Nephron progenitor cell (in vitro differentiated cells): ENCODE results near the gene EXOC7.

Experiments used
- DNase-seq: peaks from one replicate; pipeline ENCODE4 v3.0.0; 2021
- H3K27ac Mint-ChIP-seq: 2 replicates; pipeline ENCODE4 v1.8.0; 2021; ENCODE audit warnings: mild to moderate bottlenecking, moderate library complexity, mixed read lengths
- H3K27me3 Mint-ChIP-seq: 2 replicates; pipeline ENCODE4 v1.8.0; 2021; ENCODE audit warnings: mild to moderate bottlenecking, low read depth, mixed read lengths; ENCODE audit not compliant: poor library complexity
- H3K36me3 Mint-ChIP-seq: 2 replicates; pipeline ENCODE4 v1.8.0; 2021; ENCODE audit warnings: low read depth, mixed read lengths
- H3K4me1 Mint-ChIP-seq: 2 replicates; pipeline ENCODE4 v1.8.0; 2021; ENCODE audit warnings: mixed read lengths
- H3K4me3 Mint-ChIP-seq: 2 replicates; pipeline ENCODE4 v1.8.0; 2021; ENCODE audit warnings: mild to moderate bottlenecking, moderate library complexity, mixed read lengths
- H3K9me3 Mint-ChIP-seq: 2 replicates; pipeline ENCODE4 v1.8.0; 2021; ENCODE audit warnings: mild to moderate bottlenecking, moderate library complexity, mixed read lengths
- TF ChIP-seq, protein P1 (sequence below): fragments of 200-600 bp; sonication (generic); IDR thresholded peaks from 2 replicates; pipeline ENCODE4 v1.5.0; 2021; ENCODE audit warnings: antibody characterized with exemption

EXOC7 gene

DNA sequence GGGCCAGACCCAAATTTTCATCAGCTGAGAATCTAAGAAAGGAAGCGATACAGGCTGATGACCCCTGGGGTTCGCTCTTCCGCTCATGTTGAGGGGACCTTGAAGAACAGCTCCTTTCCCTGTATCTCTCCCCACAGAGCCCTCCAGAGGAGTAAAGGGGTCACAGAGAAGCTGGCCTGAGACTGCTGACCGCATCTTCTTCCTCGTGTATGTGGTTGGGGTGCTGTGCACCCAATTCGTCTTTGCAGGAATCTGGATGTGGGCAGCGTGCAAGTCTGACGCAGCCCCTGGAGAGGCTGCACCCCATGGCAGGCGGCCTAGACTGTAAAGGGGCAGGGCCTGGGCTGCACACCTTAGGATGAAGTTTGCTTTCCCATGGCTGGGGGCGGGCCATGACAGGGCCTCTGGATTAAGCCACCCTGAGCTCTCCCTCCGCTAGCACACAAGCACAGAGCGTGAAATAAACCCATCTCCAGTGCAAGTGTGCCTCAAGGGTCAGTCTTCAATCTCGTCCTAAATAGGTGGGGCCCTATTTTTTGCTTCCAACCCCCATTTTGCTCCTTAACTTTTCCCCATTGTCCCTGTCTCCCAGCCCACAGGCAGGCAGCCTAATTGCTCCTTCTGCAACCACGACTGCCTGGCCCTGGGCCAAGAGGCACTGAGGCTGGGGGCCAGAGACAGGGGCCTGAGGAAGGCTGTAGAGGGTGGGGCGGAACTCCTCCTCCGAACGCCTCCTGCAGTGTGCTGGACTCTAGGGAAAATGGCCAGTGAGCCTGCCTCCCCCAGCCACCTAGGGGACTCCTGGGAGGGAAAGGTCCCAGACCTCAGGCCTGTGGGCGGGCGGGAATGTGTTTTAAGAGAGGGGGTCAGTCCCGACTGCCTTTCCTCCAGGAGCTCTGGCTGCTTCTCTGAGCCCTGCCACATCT, 21.0 kb downstream of the EXOC7 start:
- DNase-seq = no peak
- Mint-ChIP-seq H3K4me3 (no peak overlapping the region), H3K27me3 (peaks cover 32% of the 10 kb centered on the region), H3K36me3 (peaks cover 11% of the 10 kb centered on the region), H3K9me3 (no peaks in the 10 kb centered on the region), H3K4me1 (peaks cover 46% of the 10 kb centered on the region), H3K27ac (peak overlapping the region; percentile 75)
- TF ChIP-seq, protein P1, sequence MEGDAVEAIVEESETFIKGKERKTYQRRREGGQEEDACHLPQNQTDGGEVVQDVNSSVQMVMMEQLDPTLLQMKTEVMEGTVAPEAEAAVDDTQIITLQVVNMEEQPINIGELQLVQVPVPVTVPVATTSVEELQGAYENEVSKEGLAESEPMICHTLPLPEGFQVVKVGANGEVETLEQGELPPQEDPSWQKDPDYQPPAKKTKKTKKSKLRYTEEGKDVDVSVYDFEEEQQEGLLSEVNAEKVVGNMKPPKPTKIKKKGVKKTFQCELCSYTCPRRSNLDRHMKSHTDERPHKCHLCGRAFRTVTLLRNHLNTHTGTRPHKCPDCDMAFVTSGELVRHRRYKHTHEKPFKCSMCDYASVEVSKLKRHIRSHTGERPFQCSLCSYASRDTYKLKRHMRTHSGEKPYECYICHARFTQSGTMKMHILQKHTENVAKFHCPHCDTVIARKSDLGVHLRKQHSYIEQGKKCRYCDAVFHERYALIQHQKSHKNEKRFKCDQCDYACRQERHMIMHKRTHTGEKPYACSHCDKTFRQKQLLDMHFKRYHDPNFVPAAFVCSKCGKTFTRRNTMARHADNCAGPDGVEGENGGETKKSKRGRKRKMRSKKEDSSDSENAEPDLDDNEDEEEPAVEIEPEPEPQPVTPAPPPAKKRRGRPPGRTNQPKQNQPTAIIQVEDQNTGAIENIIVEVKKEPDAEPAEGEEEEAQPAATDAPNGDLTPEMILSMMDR = no peak

DNA sequence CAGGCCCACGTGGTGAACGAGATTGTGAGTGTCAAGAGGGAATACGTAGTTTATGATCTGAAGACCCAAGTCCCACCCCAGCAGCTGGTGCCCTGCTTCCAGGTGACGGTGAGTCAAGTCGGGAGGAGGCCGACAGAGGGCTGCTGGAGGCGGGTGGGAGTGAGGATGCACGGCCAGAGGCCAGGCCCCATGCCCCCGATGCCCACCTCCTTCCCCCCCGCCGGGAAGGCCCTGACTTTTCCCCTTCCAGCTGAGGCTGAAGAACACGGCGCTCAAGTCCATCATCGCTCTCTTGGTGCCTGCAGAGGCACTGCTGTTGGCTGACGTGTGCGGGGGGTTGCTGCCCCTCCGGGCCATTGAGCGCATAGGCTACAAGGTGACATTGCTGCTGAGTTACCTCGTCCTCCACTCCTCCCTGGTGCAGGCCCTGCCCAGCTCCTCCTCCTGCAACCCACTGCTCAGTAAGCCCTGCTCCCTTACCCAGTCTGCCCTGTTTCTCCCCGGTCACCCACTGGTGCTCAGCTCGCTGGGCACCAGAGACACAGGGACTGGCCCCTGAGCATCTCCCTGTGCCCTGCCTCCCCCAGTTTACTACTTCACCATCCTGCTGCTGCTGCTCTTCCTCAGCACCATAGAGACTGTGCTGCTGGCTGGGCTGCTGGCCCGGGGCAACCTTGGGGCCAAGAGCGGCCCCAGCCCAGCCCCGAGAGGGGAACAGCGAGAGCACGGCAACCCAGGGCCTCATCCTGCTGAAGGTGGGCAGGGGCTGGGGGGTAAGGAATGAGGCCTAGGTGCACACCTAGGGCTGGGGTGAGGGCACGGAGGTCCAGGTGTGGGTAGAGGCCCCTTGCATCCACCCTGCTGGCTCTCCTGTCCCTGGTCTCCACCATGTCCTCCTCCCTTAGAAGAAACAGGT, 22.0 kb downstream of the EXOC7 start:
- Mint-ChIP-seq H3K27ac (peak overlapping the region; percentile 77), H3K9me3 (no peaks in the 10 kb centered on the region), H3K36me3 (peaks cover 11% of the 10 kb centered on the region), H3K27me3 (peaks cover 42% of the 10 kb centered on the region), H3K4me1 (peaks cover 57% of the 10 kb centered on the region), H3K4me3 (no peak overlapping the region)
- no peak for DNase-seq
- TF ChIP-seq, protein P1 = no peak

- peak overlapping the region; percentile 54 for H3K4me3 Mint-ChIP-seq
- peaks cover 50% of the 10 kb centered on the region for H3K27me3 Mint-ChIP-seq
- no peak overlapping the region for H3K27ac Mint-ChIP-seq
- TF ChIP-seq, protein P1 = no peak
- peaks cover 11% of the 10 kb centered on the region for H3K36me3 Mint-ChIP-seq
- no peaks in the 10 kb centered on the region for H3K9me3 Mint-ChIP-seq
- peaks cover 62% of the 10 kb centered on the region for H3K4me1 Mint-ChIP-seq
- DNase-seq = no peak
Observed at GRCh38 chr17:76080768-76081287, 22.8 kb downstream of the EXOC7 start.

- H3K36me3 Mint-ChIP-seq = peaks cover 11% of the 10 kb centered on the region
- H3K4me1 Mint-ChIP-seq = peaks cover 66% of the 10 kb centered on the region
- peak; percentile 39 for DNase-seq
- peak overlapping the region; percentile 54 for H3K4me3 Mint-ChIP-seq
- H3K9me3 Mint-ChIP-seq = no peaks in the 10 kb centered on the region
- no peak overlapping the region for H3K27ac Mint-ChIP-seq
- peaks cover 56% of the 10 kb centered on the region for H3K27me3 Mint-ChIP-seq
- TF ChIP-seq, protein P1 = no peak
Observed at GRCh38 chr17:76079956-76080767, 23.4 kb downstream of the EXOC7 start.

- TF ChIP-seq, protein P1 = no peak
- DNase-seq = no peak
- Mint-ChIP-seq H3K4me3 (peak overlapping the region; percentile 54), H3K9me3 (no peaks in the 10 kb centered on the region), H3K27ac (no peak overlapping the region), H3K27me3 (peaks cover 63% of the 10 kb centered on the region), H3K36me3 (peaks cover 5% of the 10 kb centered on the region), H3K4me1 (peaks cover 65% of the 10 kb centered on the region)
Observed at GRCh38 chr17:76079535-76079955, 24.0 kb downstream of the EXOC7 start.
